ENCODE measurements around the gene PWWP2A. TPM values are rescaled to one million over a fixed set of nuclear protein-coding genes. Genes with fewer than 3 reads are reported as not detected.
"Not testable (repeated sequence)": the region's sequence is repeated elsewhere in the genome, so short reads cannot be mapped to it uniquely, and the experiment has no call there.

Gene PWWP2A
- total RNA-seq, 1 donor from 2014 or later = 49.2 TPM

DNA sequence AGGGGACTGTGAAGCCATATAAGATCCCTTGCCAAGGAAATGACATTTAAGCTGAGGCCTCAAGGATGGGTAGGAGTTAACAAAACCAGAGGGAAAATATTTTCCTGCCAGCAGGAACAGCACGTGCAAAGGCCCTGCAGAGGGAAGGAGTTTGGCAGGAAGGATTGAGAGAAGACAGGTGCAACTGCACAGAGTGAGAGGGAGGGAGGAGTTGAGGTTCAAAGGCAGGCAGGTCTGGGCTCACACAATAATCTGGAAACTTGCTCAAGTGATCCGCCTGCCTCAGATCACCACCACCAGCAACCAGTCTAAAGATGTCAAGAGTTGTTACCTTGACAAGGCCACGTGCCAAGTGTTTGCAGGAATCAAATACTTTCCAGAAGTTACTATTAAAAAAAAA, 31.1 kb upstream of the PWWP2A start:
- TF ChIP-seq, protein P1, sequence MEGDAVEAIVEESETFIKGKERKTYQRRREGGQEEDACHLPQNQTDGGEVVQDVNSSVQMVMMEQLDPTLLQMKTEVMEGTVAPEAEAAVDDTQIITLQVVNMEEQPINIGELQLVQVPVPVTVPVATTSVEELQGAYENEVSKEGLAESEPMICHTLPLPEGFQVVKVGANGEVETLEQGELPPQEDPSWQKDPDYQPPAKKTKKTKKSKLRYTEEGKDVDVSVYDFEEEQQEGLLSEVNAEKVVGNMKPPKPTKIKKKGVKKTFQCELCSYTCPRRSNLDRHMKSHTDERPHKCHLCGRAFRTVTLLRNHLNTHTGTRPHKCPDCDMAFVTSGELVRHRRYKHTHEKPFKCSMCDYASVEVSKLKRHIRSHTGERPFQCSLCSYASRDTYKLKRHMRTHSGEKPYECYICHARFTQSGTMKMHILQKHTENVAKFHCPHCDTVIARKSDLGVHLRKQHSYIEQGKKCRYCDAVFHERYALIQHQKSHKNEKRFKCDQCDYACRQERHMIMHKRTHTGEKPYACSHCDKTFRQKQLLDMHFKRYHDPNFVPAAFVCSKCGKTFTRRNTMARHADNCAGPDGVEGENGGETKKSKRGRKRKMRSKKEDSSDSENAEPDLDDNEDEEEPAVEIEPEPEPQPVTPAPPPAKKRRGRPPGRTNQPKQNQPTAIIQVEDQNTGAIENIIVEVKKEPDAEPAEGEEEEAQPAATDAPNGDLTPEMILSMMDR (IDR thresholded peaks at IDR 0.05; ENCODE audit: unreplicated experiment) = no peak

DNA sequence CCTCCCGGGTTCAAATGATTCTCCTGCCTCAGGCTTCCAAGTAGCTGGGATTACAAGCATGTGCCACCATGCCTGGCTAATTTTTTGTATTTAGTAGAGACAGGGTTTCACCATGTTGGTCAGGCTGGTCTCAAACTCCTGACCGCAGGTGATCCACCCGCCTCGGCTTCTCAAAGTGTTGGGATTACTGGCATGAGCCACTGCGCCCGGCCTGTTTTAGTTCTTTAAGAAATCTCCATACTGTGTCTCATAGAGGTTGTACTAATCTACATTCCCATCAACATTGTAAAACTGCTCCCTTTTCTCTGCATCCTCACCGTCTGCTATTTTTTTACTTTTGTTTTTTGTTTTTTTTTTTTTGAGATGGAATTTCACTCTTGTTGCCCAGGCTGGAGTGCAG, 25.2 kb upstream of the PWWP2A start:
- H3K4me1 Mint-ChIP-seq (ENCODE audit: unreplicated experiment) = peaks cover 11% of the 10 kb centered on the region
- H3K36me3 Mint-ChIP-seq (ENCODE audit: low read depth, unreplicated experiment); H3K27me3 Mint-ChIP-seq (ENCODE audit: unreplicated experiment); H3K27ac Mint-ChIP-seq (ENCODE audit: unreplicated experiment); H3K9me3 Mint-ChIP-seq (ENCODE audit: unreplicated experiment); H3K4me3 Mint-ChIP-seq (ENCODE audit: unreplicated experiment); DNase-seq (ENCODE audit: low spot score): not testable (repeated sequence)

More for the DNA sequence above, 31.1 kb upstream of the PWWP2A start:
- H3K27ac Mint-ChIP-seq (ENCODE audit: unreplicated experiment) = no peak overlapping the region
- H3K27me3 Mint-ChIP-seq (ENCODE audit: unreplicated experiment) = peaks cover 3% of the 10 kb centered on the region
- no peaks in the 10 kb centered on the region for H3K36me3 Mint-ChIP-seq (ENCODE audit: low read depth, unreplicated experiment)
- no peak for DNase-seq (ENCODE audit: low spot score)
- H3K9me3 Mint-ChIP-seq (ENCODE audit: unreplicated experiment) = no peaks in the 10 kb centered on the region
- no peak overlapping the region for H3K4me3 Mint-ChIP-seq (ENCODE audit: unreplicated experiment)
- H3K4me1 Mint-ChIP-seq (ENCODE audit: unreplicated experiment) = peaks cover 11% of the 10 kb centered on the region

DNA sequence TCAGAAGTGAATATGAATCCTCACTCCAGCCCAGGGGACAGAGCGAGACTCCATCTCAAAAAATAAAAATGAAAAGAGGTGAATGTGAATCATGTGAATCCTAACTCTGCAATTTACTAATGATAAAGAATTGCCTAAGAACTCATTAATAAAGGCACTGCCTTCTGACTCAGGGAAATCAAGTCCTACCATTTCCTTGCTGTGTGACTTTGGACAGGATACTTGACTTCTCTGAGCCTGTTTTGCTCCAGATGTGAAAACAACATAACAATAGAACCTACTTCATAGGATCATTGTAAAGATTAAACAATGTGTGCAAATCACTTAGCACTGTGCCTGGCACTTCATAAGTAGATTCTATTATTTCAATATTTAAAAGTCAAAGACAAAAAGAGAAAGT, 15.1 kb upstream of the PWWP2A start:
- H3K36me3 Mint-ChIP-seq (ENCODE audit: low read depth, unreplicated experiment) = no peaks in the 10 kb centered on the region
- DNase-seq (ENCODE audit: low spot score) = no peak
- no peaks in the 10 kb centered on the region for H3K27me3 Mint-ChIP-seq (ENCODE audit: unreplicated experiment)
- H3K4me1 Mint-ChIP-seq (ENCODE audit: unreplicated experiment) = peaks cover 4% of the 10 kb centered on the region
- TF ChIP-seq, protein P1 (IDR thresholded peaks at IDR 0.05; ENCODE audit: unreplicated experiment) = no peak
- no peaks in the 10 kb centered on the region for H3K9me3 Mint-ChIP-seq (ENCODE audit: unreplicated experiment)
- no peak overlapping the region for H3K4me3 Mint-ChIP-seq (ENCODE audit: unreplicated experiment)
- no peak overlapping the region for H3K27ac Mint-ChIP-seq (ENCODE audit: unreplicated experiment)

DNA sequence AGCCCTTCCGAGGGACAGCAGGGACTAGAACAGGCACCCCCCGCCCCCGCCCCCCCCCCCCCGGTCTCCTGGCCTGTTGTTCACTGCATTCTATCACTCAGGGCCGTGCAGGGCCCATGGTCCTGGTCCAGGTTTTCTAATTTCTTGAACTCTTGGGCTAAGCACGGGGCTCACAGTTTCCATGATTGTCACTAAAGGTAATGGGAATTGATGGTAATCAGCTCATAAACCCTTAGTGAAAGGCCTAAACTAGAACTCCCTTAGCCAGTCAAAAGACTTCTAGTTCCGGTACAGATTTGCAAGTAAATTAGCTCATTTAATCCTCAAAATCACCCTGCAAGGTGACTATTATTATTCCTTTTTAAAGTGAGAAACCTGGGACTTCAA, 14.7 kb upstream of the PWWP2A start:
- no peak for DNase-seq (ENCODE audit: low spot score)
- Mint-ChIP-seq H3K9me3 (ENCODE audit: unreplicated experiment) (no peaks in the 10 kb centered on the region), H3K27me3 (ENCODE audit: unreplicated experiment) (no peaks in the 10 kb centered on the region), H3K4me1 (ENCODE audit: unreplicated experiment) (peaks cover 4% of the 10 kb centered on the region), H3K27ac (ENCODE audit: unreplicated experiment) (no peak overlapping the region), H3K36me3 (ENCODE audit: low read depth, unreplicated experiment) (no peaks in the 10 kb centered on the region), H3K4me3 (ENCODE audit: unreplicated experiment) (no peak overlapping the region)
- TF ChIP-seq, protein P1 (IDR thresholded peaks at IDR 0.05; ENCODE audit: unreplicated experiment) = no peak

DNA sequence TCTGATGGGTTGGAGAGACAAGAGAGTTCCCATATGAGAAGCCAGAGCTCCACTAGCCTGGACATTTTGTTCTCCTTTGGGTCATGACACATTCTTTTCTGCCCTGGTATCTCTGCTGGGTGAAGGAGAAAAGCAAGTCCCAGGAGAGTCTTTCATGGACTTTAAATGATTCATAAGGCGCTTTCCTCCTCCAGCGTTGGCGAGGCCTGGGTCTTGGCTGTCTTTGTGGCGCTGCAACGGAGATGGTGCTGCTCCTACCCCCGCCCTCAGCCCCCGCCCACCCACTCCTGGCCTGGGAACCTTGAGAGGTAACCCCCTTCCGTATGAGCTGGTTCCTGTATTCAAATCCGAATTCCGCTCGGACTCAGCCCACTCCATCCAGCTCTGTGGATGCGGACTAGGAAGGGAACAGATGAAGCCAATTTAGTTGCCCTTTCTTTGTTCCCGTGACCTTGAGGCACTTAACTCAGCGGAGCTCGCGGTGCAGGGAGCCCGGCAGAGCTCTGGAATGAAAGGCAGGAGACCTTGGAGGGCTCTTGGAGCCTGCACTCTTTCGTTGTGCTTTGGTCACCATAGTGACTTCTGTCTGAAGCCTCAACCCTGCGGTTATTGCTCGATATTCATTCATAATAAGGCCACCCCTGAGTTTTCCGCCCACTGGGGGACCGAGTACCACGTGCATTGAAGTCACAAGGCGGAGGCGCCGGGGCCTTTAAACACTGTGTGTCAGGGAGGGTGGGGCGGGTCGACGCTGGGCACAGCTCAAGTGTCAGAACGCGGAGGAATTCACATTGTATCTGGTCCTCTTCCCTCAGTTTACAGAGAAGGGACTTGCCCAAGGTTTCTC, 14.0 kb upstream of the PWWP2A start:
- H3K36me3 Mint-ChIP-seq (ENCODE audit: low read depth, unreplicated experiment) = no peaks in the 10 kb centered on the region
- peak; percentile 8 for DNase-seq (ENCODE audit: low spot score)
- no peak overlapping the region for H3K4me3 Mint-ChIP-seq (ENCODE audit: unreplicated experiment)
- H3K9me3 Mint-ChIP-seq (ENCODE audit: unreplicated experiment) = no peaks in the 10 kb centered on the region
- TF ChIP-seq, protein P1 (IDR thresholded peaks at IDR 0.05; ENCODE audit: unreplicated experiment) = no peak
- H3K27ac Mint-ChIP-seq (ENCODE audit: unreplicated experiment) = no peak overlapping the region
- peaks cover 4% of the 10 kb centered on the region for H3K4me1 Mint-ChIP-seq (ENCODE audit: unreplicated experiment)
- H3K27me3 Mint-ChIP-seq (ENCODE audit: unreplicated experiment) = no peaks in the 10 kb centered on the region

Measured in endothelial cell (in vitro differentiated cells).